SU-DHL-6 (cell line): ENCODE measurements around the gene FIBP.

Experiments
- EZH2phosphoT487 ChIP-seq: fragments of 200-600 bp; sonication (generic), shearing (Covaris generic); conservative IDR thresholded peaks from 2 replicates; pipeline ENCODE4 v1.6.1; 2018; ENCODE audit warnings: mild to moderate bottlenecking, antibody characterized with exemption, low read length, moderate library complexity, mixed read lengths
- TF ChIP-seq, protein P1 (sequence below): fragments of 200-600 bp; sonication (generic); IDR thresholded peaks from one replicate; pipeline ENCODE4 v1.5.1; 2017; ENCODE audit warnings: antibody characterized with exemption, mild to moderate bottlenecking, low read length, moderate library complexity; ENCODE audit not compliant: insufficient read depth, poor library complexity, severe bottlenecking

GRCh38 chr11:65890324-65891218, 2.3 kb upstream of the FIBP start, which contains the start of gene CCDC85B:
- TF ChIP-seq, protein P1, sequence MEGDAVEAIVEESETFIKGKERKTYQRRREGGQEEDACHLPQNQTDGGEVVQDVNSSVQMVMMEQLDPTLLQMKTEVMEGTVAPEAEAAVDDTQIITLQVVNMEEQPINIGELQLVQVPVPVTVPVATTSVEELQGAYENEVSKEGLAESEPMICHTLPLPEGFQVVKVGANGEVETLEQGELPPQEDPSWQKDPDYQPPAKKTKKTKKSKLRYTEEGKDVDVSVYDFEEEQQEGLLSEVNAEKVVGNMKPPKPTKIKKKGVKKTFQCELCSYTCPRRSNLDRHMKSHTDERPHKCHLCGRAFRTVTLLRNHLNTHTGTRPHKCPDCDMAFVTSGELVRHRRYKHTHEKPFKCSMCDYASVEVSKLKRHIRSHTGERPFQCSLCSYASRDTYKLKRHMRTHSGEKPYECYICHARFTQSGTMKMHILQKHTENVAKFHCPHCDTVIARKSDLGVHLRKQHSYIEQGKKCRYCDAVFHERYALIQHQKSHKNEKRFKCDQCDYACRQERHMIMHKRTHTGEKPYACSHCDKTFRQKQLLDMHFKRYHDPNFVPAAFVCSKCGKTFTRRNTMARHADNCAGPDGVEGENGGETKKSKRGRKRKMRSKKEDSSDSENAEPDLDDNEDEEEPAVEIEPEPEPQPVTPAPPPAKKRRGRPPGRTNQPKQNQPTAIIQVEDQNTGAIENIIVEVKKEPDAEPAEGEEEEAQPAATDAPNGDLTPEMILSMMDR = no peak
- TF ChIP-seq EZH2phosphoT487 = no peak
